CD4-positive, alpha-beta T cell treated with Interleukin-4 for 1 hour (primary cell): ENCODE results near the gene BRIX1.
A peak's percentile ranks its signal among the peaks of the same experiment; 100 is the strongest.

Experiments used
- DNase-seq, 2 donors: peaks; one replicate each; pipeline ENCODE4 v3.0.0-alpha.2; 2020 to 2022

Gene BRIX1

GRCh38 chr5:34915139-34915855 lies at the start of gene BRIX1, which contains the start of gene RAD1:
TSS of gene BRIX1 (plus strand) at chr5:34915711. CDS start at chr5:34915739, 28 bp downstream.
TSS of gene RAD1 (minus strand) at chr5:34915504. CDS start at chr5:34914892, 612 bp downstream.
- DNase-seq: peak; percentile 93 to 94

- no peak for DNase-seq
These were observed 48.5 kb upstream of the BRIX1 start for GRCh38 chr5:34866989-34867471.

GRCh38 chr5:34867660-34868059 lies 47.9 kb upstream of the BRIX1 start:
- DNase-seq: no peak

GRCh38 chr5:34868791-34869190 lies 46.7 kb upstream of the BRIX1 start:
- DNase-seq: no peak

GRCh38 chr5:34869256-34869655 lies 46.3 kb upstream of the BRIX1 start:
- no peak for DNase-seq

GRCh38 chr5:34870382-34870781 lies 45.1 kb upstream of the BRIX1 start:
- no peak for DNase-seq

GRCh38 chr5:34876275-34876674 lies 39.2 kb upstream of the BRIX1 start:
- DNase-seq: no peak

- DNase-seq: no peak
These were observed 34.3 kb upstream of the BRIX1 start for GRCh38 chr5:34881246-34881645.

GRCh38 chr5:34886392-34887119 lies 29.0 kb upstream of the BRIX1 start:
- no peak for DNase-seq

GRCh38 chr5:34889394-34889793 lies 26.1 kb upstream of the BRIX1 start:
- no peak for DNase-seq

GRCh38 chr5:34891981-34892380 lies 23.5 kb upstream of the BRIX1 start:
- DNase-seq: no peak

GRCh38 chr5:34892414-34892813 lies 23.1 kb upstream of the BRIX1 start:
- no peak for DNase-seq

- no peak for DNase-seq
These were observed 20.8 kb upstream of the BRIX1 start for GRCh38 chr5:34894716-34895115.

GRCh38 chr5:34895641-34896419 lies 19.7 kb upstream of the BRIX1 start:
- DNase-seq: no peak

- no peak for DNase-seq
These were observed 17.9 kb upstream of the BRIX1 start for GRCh38 chr5:34897646-34898045.

- DNase-seq: peak; percentile 51 to 57
These were observed 17.1 kb upstream of the BRIX1 start for GRCh38 chr5:34898258-34898895.

- no peak for DNase-seq
These were observed 16.4 kb upstream of the BRIX1 start for GRCh38 chr5:34899066-34899465.

- DNase-seq: no peak
These were observed 14.9 kb upstream of the BRIX1 start for GRCh38 chr5:34900652-34901051.

- no peak for DNase-seq
These were observed 12.3 kb upstream of the BRIX1 start for GRCh38 chr5:34903260-34903659.

- no peak for DNase-seq
These were observed 9.9 kb upstream of the BRIX1 start for GRCh38 chr5:34905564-34905963.

GRCh38 chr5:34913072-34913471 lies 2.4 kb upstream of the BRIX1 start:
- DNase-seq: no peak

GRCh38 chr5:34914671-34915138 lies 806 bp upstream of the BRIX1 start:
- DNase-seq: peak in 1 of 2 donors; percentile 16

GRCh38 chr5:34915856-34916192 lies 313 bp downstream of the BRIX1 start:
- DNase-seq: no peak
